GM12891 (cell line): Measurements from ENCODE around the gene PIP5K1B.

Experiments
- POLR2A ChIP-seq: IDR thresholded peaks from 2 replicates; pipeline ENCODE4 v1.6.1; 2011; ENCODE audit warnings: low read depth, low read length, control low read depth
- SPI1 ChIP-seq: IDR thresholded peaks from 2 replicates; pipeline ENCODE4 v1.6.1; 2011; ENCODE audit warnings: low read depth, low read length, control low read depth

- TF ChIP-seq SPI1 (no peak), POLR2A (no peak)
These were observed 5.1 kb downstream of the PIP5K1B start for GRCh38 chr9:68710111-68710471.
